Right lobe of liver (tissue), 6 donors: ENCODE data around the gene STXBP6. TPM values are rescaled to one million over a fixed set of nuclear protein-coding genes. Genes with fewer than 3 reads are reported as not detected.
A peak's percentile ranks its signal among the peaks of the same experiment; 100 is the strongest.

Experiments
- ATAC-seq, 4 donors: fragments of 200-7000 bp; cut with Tn5 transposase; one replicate each; pipeline ENCODE4 v1.9.1; 2020; ENCODE audit warnings: mild to moderate bottlenecking in 4 of 4, moderate library complexity in 4 of 4
- DNase-seq, 3 donors: peaks; one replicate each; pipeline ENCODE4 v3.0.0-alpha.2; 2020
- H3K27ac ChIP-seq, 3 donors: fragments of 200-600 bp; one replicate each; pipeline ENCODE4 v1.8.0; 2022
- H3K27me3 ChIP-seq, 2 donors: fragments of 200-600 bp; one replicate each; pipeline ENCODE4 v1.8.0; 2022
- H3K36me3 ChIP-seq, 4 donors: fragments of 200-600 bp; sonication (generic) in 1 of 4; one replicate each; pipeline versions ENCODE4 v1.5.1 to v1.8.0; 2017 to 2022; ENCODE audit warnings: control low read depth in 1 of 4
- H3K4me1 ChIP-seq, 4 donors: fragments of 200-600 bp; sonication (generic) in 1 of 4; one replicate each; pipeline versions ENCODE4 v1.5.1 to v1.8.0; 2017 to 2022; ENCODE audit warnings: control low read depth in 1 of 4
- H3K4me3 ChIP-seq, 3 donors: fragments of 200-600 bp; one replicate each; pipeline ENCODE4 v1.8.0; 2022
- H3K9me3 ChIP-seq, 4 donors: fragments of 200-600 bp; sonication (generic) in 1 of 4; one replicate each; pipeline versions ENCODE4 v1.5.1 to v1.8.0; 2017 to 2022; ENCODE audit warnings: control low read depth in 1 of 4
- POLR2A ChIP-seq: fragments of 450-650 bp; IDR thresholded peaks from one replicate; pipeline ENCODE4 v1.6.1; 2017; ENCODE audit warnings: antibody characterized with exemption, mild to moderate bottlenecking
- WGBS: methylation state at CpG from one replicate; pipeline ENCODE4 v1.1.6; 2018; ENCODE audit warnings: low coverage, low lambda C conversion rate; ENCODE audit not compliant: insufficient coverage; ENCODE audit errors: missing lambda C conversion rate; 5-methylcytosine and 5-hydroxymethylcytosine counted together
- intact Hi-C, 2 donors: fragments of 100-400 bp; cut with DNase I; formaldehyde crosslinking; loops; one replicate each; pipeline versions ENCODE4 v1.11.2 to v1.14.1; 2022
- total RNA-seq, 6 experiments: library from RNA; depleted of rRNA in 2 of 6; stranded (reverse); fragments of >200 nt in 2 of 6; fragmentation: NEBNext Ultra II Directional in 3 of 6; extraction: Animal tissue kit (Norgen Biotek cat#: 25700) in 3 of 6; gene quantifications; one replicate each; pipeline versions ENCODE4 v1.1.0 to v1.2.4, GENCODE V29; 2016 to 2023
- TF ChIP-seq, protein P1 (sequence below), 4 donors: fragments of 200-600 bp in 3 of 4; fragments of 450-650 bp in 1 of 4; IDR thresholded peaks; one replicate each; pipeline versions ENCODE4 v1.5.1 to v1.8.0; 2016 to 2022; ENCODE audit warnings: antibody characterized with exemption in 4 of 4, mild to moderate bottlenecking in 2 of 4
- donor health status: DM: no; HTN: yes; CAD: no.
- donor health status: DM: no; HTN: no; CAD: no.
- donor health status: DM: no; HTN: no; CAD: no.
- donor health status: DM: no; HTN: yes; CAD: no.
- donor health status: DM: no; HTN: yes; CAD: no.

Gene STXBP6
- total RNA-seq, 6 experiments from 2014 or later = 0.55 to 1.7 (median 1.1) TPM

DNA sequence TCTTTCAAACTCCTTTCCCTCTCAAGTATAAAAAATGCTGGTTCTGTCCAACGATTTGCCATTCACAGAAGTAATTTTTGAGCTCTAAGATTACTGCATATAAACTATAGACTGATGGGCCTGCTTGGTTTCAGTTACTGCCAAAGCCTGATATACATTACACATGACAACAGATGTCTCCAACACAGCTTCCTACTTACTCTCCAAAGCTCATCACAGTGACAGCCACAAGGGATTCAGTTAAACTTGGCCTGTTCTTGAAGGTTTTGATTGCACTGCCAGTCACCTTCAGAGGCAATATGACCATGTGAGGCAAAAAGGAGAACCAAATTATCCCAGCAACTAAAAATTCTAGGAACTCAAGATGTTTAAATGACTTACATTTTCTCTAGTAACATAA lies 30.1 kb downstream of the STXBP6 start:
- H3K9me3 ChIP-seq = no peaks in the 10 kb centered on the region
- intact Hi-C loops = no loop called here
- H3K4me3 ChIP-seq = no peak overlapping the region
- 43% methylated on average over 1 of the region's 1 CpG for WGBS
- H3K4me1 ChIP-seq = no peaks in the 10 kb centered on the region
- H3K27me3 ChIP-seq = no peaks in the 10 kb centered on the region
- no peak for ATAC-seq
- no peak for DNase-seq
- no peaks in the 10 kb centered on the region for H3K36me3 ChIP-seq
- no peak overlapping the region for H3K27ac ChIP-seq
- TF ChIP-seq POLR2A = no peak
- TF ChIP-seq, protein P1, sequence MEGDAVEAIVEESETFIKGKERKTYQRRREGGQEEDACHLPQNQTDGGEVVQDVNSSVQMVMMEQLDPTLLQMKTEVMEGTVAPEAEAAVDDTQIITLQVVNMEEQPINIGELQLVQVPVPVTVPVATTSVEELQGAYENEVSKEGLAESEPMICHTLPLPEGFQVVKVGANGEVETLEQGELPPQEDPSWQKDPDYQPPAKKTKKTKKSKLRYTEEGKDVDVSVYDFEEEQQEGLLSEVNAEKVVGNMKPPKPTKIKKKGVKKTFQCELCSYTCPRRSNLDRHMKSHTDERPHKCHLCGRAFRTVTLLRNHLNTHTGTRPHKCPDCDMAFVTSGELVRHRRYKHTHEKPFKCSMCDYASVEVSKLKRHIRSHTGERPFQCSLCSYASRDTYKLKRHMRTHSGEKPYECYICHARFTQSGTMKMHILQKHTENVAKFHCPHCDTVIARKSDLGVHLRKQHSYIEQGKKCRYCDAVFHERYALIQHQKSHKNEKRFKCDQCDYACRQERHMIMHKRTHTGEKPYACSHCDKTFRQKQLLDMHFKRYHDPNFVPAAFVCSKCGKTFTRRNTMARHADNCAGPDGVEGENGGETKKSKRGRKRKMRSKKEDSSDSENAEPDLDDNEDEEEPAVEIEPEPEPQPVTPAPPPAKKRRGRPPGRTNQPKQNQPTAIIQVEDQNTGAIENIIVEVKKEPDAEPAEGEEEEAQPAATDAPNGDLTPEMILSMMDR (IDR thresholded peaks at IDR 0.05) = no peak

DNA sequence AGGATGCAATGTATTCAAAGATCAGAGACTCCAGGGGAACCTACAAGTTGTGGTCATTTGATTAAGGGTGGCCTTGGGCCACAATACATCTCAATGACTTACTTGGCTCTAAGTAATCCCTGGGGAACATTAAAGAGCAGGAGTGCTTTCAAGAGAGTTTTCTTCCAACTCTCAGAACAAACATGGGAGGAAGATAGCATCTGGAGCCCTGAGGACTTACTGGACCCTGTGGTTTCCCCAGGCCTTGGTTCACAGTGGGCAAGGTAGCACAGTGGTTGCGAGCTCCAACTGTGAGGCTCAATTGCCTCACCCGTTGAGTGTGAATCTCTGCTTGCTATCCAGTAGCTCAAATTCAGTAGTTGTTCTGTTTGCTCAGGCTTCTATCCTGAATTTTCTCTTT lies 32.4 kb downstream of the STXBP6 start:
- no peaks in the 10 kb centered on the region for H3K27me3 ChIP-seq
- no peak for DNase-seq
- no CpG with 5 or more reads among the region's 2 CpGs for WGBS

DNA sequence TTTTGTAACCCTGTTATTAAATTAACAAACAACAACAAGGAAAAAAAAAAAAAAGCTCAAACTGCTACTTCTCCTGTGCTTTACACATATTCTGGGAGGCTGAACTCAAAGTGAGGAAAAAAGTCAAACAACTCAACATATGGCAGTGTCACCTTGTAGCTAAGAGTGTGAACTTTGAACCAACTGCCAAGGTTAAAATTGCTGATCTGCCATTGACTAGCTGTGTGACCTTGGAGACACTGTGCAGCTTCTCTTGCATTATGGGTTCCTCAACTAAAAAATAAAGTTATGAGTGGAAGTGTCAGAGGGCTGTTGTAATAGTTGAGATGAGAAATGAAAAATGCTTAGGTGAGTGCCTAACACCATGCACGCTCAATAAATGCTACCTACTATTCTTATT lies 34.2 kb downstream of the STXBP6 start:
- no peak for ATAC-seq
- Histone ChIP-seq H3K36me3 (no peaks in the 10 kb centered on the region), H3K9me3 (no peaks in the 10 kb centered on the region), H3K4me3 (no peak overlapping the region), H3K4me1 (no peaks in the 10 kb centered on the region), H3K27me3 (no peaks in the 10 kb centered on the region), H3K27ac (no peak overlapping the region)
- no peak for DNase-seq
- TF ChIP-seq, protein P1 (IDR thresholded peaks at IDR 0.05) = no peak
- TF ChIP-seq POLR2A = no peak
- WGBS = 88% methylated on average over 1 of the region's 1 CpG
- intact Hi-C loops = no loop called here

More for the DNA sequence above, 32.4 kb downstream of the STXBP6 start:
- no peak for ATAC-seq
- no peaks in the 10 kb centered on the region for H3K4me1 ChIP-seq
- TF ChIP-seq, protein P1 (IDR thresholded peaks at IDR 0.05) = no peak
- TF ChIP-seq POLR2A = no peak
- no peaks in the 10 kb centered on the region for H3K36me3 ChIP-seq
- H3K4me3 ChIP-seq = no peak overlapping the region
- intact Hi-C loops = no loop called here
- H3K27ac ChIP-seq = no peak overlapping the region
- no peaks in the 10 kb centered on the region for H3K9me3 ChIP-seq

DNA sequence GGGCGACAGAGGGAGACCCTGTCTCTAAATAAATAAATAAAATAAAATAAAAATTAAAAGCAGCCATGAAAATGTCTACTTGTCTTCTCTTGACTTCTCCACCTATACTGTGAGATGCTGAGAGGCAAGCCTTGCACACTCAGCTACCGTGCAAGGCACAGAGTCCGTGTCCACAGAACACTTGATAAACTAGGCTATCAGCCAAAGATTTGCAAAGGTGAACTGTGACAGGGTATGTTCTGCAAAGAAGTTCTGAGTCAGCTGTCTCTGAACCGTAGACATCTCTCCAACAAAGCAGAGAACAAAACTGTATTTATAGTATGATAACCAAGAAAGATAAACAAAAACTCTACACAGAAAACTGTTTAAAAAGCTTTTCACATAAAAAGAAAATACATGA lies 35.5 kb downstream of the STXBP6 start:
- no peak overlapping the region for H3K4me3 ChIP-seq
- intact Hi-C loops = no loop called here
- H3K9me3 ChIP-seq = no peaks in the 10 kb centered on the region
- no peaks in the 10 kb centered on the region for H3K4me1 ChIP-seq
- H3K27ac ChIP-seq = no peak overlapping the region
- TF ChIP-seq, protein P1 (IDR thresholded peaks at IDR 0.05) = no peak
- TF ChIP-seq POLR2A = no peak
- WGBS = 35% methylated on average over 4 of the region's 4 CpGs
- DNase-seq (no peak), ATAC-seq (peak; percentile 55 to 88 (median 62))
- H3K27me3 ChIP-seq = no peaks in the 10 kb centered on the region
- H3K36me3 ChIP-seq = no peaks in the 10 kb centered on the region

DNA sequence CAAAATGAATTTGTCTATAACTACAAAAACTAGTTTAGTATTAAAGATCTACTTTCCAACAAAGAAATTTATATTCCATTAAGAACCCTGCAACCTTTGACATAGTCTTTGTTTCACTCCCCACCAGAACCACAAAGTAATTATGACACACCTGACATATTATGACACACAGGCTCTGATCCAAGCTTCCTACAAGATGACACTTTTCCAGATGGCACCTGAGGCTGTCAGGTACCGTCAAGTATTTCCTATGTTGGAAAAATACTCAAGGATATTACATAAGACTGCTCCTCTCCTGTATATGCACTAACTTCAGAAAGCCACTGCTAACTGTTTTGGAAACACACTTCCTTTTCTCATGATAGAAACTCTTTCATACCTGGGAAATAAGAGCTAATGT lies 38.9 kb downstream of the STXBP6 start:
- Histone ChIP-seq H3K4me3 (no peak overlapping the region), H3K9me3 (no peaks in the 10 kb centered on the region), H3K4me1 (no peaks in the 10 kb centered on the region), H3K27me3 (no peaks in the 10 kb centered on the region), H3K27ac (no peak overlapping the region), H3K36me3 (no peaks in the 10 kb centered on the region)
- ATAC-seq (no peak), DNase-seq (no peak)
- WGBS = 60% methylated on average over 1 of the region's 1 CpG
- TF ChIP-seq POLR2A = no peak
- TF ChIP-seq, protein P1 (IDR thresholded peaks at IDR 0.05) = no peak
- intact Hi-C loops = no loop called here
